GM06990 (cell line): ENCODE measurements around the gene COQ3.
"Not testable (repeated sequence)": the region's sequence is repeated elsewhere in the genome, so short reads cannot be mapped to it uniquely, and the experiment has no call there.

Experiments
- DNase-seq: peaks from one replicate; pipeline ENCODE4 v3.0.0-alpha.2; 2011; ENCODE audit not compliant: insufficient read length; ENCODE audit errors: extremely low read depth
- H3K27me3 ChIP-seq: replicated peaks from 2 replicates; pipeline ENCODE4 v1.6.0; 2011; ENCODE audit warnings: low read length; ENCODE audit not compliant: control insufficient read depth, insufficient read depth
- H3K36me3 ChIP-seq: 2 replicates; pipeline ENCODE4 v1.5.1; 2011; ENCODE audit warnings: low read length; ENCODE audit not compliant: control insufficient read depth, insufficient read depth
- H3K4me3 ChIP-seq: replicated peaks from 2 replicates; pipeline ENCODE4 v1.5.1; 2011; ENCODE audit warnings: low read depth, mild to moderate bottlenecking, control low read depth, low read length
- TF ChIP-seq, protein P1 (sequence below): IDR thresholded peaks from 2 replicates; pipeline ENCODE4 v1.5.1; 2011; ENCODE audit warnings: low read length, control low read depth, mild to moderate bottlenecking, inconsistent platforms; ENCODE audit not compliant: insufficient read depth, poor library complexity, severe bottlenecking

The COQ3 gene

DNA sequence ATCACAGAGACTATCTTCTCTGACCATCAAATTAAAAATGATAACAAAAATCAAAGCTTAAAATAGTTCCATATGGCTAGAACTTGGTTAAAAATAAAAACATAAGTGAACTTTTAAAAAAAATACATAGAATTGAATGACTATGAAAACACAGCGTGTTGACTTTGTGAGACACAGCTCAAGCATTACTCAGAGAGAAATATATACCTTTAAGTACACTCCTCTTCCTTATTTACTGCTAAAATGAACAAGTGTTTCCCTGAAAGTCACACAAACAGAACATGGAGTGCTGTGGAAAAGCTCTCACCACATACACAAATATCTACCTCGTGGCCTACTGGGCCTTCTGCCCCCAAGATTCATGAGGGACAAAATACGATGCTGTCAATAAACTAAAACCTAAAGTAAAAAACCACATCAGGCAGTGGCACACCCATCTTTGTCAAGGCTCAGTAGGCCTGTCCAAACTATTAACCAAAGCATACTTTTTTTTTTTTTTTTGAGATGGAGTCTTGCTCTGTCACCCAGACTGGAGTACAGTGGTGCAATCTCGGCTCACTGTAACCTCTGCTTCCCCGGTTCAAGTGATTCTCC is 52.0 kb downstream of the COQ3 start:
- H3K27me3 ChIP-seq, result no peaks in the 10 kb centered on the region
- no peak overlapping the region for H3K4me3 ChIP-seq
- no peaks in the 10 kb centered on the region for H3K36me3 ChIP-seq
- no peak for DNase-seq
- TF ChIP-seq, protein P1, sequence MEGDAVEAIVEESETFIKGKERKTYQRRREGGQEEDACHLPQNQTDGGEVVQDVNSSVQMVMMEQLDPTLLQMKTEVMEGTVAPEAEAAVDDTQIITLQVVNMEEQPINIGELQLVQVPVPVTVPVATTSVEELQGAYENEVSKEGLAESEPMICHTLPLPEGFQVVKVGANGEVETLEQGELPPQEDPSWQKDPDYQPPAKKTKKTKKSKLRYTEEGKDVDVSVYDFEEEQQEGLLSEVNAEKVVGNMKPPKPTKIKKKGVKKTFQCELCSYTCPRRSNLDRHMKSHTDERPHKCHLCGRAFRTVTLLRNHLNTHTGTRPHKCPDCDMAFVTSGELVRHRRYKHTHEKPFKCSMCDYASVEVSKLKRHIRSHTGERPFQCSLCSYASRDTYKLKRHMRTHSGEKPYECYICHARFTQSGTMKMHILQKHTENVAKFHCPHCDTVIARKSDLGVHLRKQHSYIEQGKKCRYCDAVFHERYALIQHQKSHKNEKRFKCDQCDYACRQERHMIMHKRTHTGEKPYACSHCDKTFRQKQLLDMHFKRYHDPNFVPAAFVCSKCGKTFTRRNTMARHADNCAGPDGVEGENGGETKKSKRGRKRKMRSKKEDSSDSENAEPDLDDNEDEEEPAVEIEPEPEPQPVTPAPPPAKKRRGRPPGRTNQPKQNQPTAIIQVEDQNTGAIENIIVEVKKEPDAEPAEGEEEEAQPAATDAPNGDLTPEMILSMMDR, result no peak

DNA sequence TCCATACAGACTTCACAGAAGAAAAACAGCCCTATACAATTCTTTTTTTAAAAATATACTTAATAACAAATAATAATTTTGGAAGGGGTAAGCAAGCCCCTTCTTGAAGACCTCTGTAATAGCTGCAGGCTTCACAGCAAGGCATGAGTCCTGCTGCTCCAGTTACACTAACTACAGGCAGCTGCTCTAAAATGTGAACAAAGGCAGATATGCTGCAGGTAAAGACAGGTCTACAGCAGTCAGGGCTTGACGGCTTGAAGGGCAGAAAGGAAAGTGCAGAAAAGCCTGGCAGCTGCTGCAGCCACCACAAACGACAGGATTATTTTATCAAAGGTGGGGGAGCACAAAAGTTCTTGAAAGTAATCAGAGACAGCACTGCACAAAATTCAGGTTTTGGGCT is 55.8 kb downstream of the COQ3 start:
- TF ChIP-seq, protein P1, result no peak
- DNase-seq, result no peak
- H3K36me3 ChIP-seq, result no peaks in the 10 kb centered on the region
- H3K4me3 ChIP-seq, result no peak overlapping the region
- no peaks in the 10 kb centered on the region for H3K27me3 ChIP-seq

DNA sequence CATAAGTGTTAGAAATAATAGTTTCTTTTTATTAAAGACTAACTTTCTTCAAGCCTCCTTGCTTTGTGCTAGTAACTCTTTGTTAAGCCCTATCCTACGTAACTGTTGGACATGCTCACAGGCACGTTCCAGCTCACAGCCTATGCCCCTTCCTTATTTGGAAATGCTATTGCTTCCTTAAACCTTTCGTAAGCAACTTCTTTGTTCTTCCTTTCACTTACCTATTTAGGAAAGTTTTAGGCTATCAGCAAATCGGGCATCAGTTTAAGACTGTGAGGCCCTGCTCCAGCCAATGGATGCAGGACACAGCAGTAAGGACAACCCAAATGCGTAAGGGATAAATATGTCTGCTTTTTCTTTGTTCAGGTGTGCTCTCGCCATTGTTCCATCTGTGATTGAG is 58.7 kb downstream of the COQ3 start:
- DNase-seq, H3K27me3 ChIP-seq, H3K36me3 ChIP-seq, H3K4me3 ChIP-seq: not testable (repeated sequence)

DNA sequence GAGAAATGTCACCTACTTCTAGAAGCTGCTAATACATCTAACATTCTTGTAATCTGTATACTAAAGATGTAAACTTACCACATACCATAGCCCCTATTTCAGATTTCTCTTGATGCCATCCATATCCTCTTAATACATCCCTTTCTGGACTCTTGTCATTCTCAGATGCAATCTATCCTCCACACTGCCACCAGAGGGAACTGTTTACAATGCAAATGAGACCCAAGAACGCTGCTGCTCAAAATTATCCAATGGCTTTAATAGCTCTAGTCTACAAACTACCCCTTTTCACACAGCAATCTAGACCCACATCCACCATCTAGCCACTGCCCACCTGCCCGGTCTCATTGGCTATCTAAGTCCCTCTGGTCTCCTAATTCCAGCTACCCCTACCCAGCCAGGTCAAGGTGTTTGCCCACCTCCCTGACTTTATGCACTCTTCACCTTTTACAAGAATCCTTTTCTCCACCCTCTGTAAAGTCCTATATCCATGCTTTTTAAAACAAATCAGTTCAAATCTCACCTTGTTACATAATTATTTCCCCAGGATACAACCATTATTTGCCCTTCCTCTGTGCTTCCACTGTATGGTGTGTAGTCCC is 59.4 kb downstream of the COQ3 start:
- TF ChIP-seq, protein P1, result peak; percentile 66
- Histone ChIP-seq H3K27me3 (no peaks in the 10 kb centered on the region), H3K4me3 (no peak overlapping the region), H3K36me3 (no peaks in the 10 kb centered on the region)
- DNase-seq, result peak; percentile 45

DNA sequence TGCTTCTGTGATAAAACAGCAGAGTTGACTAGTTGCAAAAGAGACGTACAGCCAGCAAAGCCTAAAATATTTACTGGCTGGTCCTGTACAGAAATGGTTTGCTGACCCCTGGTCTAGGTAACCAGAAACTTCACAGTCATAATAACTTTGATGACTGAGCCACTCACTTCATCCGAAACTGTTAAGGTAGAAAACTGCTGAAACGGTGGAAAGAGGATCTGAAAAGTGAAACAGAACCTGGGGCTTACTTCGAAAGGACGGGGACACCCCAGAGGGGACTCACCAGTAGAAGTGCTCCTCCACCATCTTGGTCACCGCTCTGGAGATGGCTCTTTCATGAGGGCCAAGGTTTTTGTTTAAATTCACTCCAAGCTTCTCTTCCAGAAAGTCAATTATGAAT is 60.9 kb downstream of the COQ3 start:
- TF ChIP-seq, protein P1, result no peak
- peak; percentile 70 for DNase-seq
- no peak overlapping the region for H3K4me3 ChIP-seq
- no peaks in the 10 kb centered on the region for H3K36me3 ChIP-seq
- no peaks in the 10 kb centered on the region for H3K27me3 ChIP-seq

DNA sequence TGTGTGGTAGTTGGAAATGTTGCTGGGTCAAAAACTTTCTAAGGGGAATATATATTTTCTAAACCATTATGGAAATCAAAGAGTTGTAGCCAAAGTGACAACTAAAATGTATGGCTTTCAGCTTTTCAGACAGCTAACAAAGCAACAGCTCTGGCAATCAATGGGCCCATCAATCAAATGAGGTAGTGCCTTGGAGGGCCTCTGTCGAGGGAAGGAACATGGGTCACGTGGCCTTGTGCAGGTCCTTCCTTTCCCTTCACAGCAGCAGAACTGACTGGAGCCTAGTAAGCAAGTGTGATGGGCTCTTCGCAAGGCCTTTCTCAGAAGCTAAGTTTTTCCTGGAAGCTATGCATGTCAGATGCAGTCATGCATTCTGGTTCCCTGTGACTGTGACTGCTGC is 62.5 kb downstream of the COQ3 start:
- no peak for DNase-seq
- Histone ChIP-seq H3K36me3 (no peaks in the 10 kb centered on the region), H3K4me3 (no peak overlapping the region), H3K27me3 (no peaks in the 10 kb centered on the region)
- TF ChIP-seq, protein P1, result no peak
